Stimulated activated CD8-positive, alpha-beta memory T cell treated with anti-CD3 and anti-CD28 coated beads, Interleukin-2, amount 100 ng/mL, for 1 hour (primary cell): ENCODE results near the gene CRY1.
"Not testable (repeated sequence)": the region's sequence is repeated elsewhere in the genome, so short reads cannot be mapped to it uniquely, and the experiment has no call there.

Source experiments
- DNase-seq, 2 donors: peaks; one replicate each; pipeline ENCODE4 v3.0.0-alpha.2; 2020; ENCODE audit warnings: low read depth in 2 of 2

CRY1 gene

GRCh38 chr12:107002665-107003064 is 90.7 kb downstream of the CRY1 start:
- DNase-seq: not testable (repeated sequence)

- DNase-seq: no peak
Observed at GRCh38 chr12:106999446-106999845, 93.9 kb downstream of the CRY1 start.

GRCh38 chr12:106997916-106998315 is 95.4 kb downstream of the CRY1 start:
- DNase-seq: no peak

GRCh38 chr12:106996102-106996501 is 97.2 kb downstream of the CRY1 start:
- DNase-seq: not testable (repeated sequence)

- DNase-seq: no peak
Observed at GRCh38 chr12:106994579-106995220, 98.6 kb downstream of the CRY1 start.

- DNase-seq: no peak
Observed at GRCh38 chr12:106987846-106988245, 105.5 kb downstream of the CRY1 start.

- peak; percentile 53 to 65 for DNase-seq
Observed at GRCh38 chr12:106986625-106987389, 106.5 kb downstream of the CRY1 start, which contains the start of gene MTERF2. Gene MTERF2 (minus strand): TSS chr12:106987146. CDS start chr12:106978714, 8,432 bp downstream.

- no peak for DNase-seq
Observed at GRCh38 chr12:106986135-106986534, 107.2 kb downstream of the CRY1 start.

- DNase-seq: no peak
Observed at GRCh38 chr12:106985479-106985878, 107.9 kb downstream of the CRY1 start.

- no peak for DNase-seq
Observed at GRCh38 chr12:106984588-106985137, 108.7 kb downstream of the CRY1 start.

GRCh38 chr12:106982229-106982628 is 111.1 kb downstream of the CRY1 start:
- no peak for DNase-seq

- no peak for DNase-seq
Observed at GRCh38 chr12:106981788-106982187, 111.6 kb downstream of the CRY1 start.

- DNase-seq: no peak
Observed at GRCh38 chr12:106980944-106981343, 112.4 kb downstream of the CRY1 start.

- no peak for DNase-seq
Observed at GRCh38 chr12:106978035-106978800, 115.1 kb downstream of the CRY1 start.

GRCh38 chr12:106976668-106977067 is 116.7 kb downstream of the CRY1 start:
- DNase-seq: no peak

- no peak for DNase-seq
Observed at GRCh38 chr12:106975993-106976658, 117.2 kb downstream of the CRY1 start.

- DNase-seq: no peak
Observed at GRCh38 chr12:106975098-106975497, 118.3 kb downstream of the CRY1 start.

- DNase-seq: no peak
Observed at GRCh38 chr12:106974511-106974910, 118.8 kb downstream of the CRY1 start.

GRCh38 chr12:106973545-106973944 is 119.8 kb downstream of the CRY1 start:
- DNase-seq: no peak

- DNase-seq: no peak
Observed at GRCh38 chr12:106971065-106971464, 122.3 kb downstream of the CRY1 start.

- no peak for DNase-seq
Observed at GRCh38 chr12:106964526-106964925, 128.8 kb downstream of the CRY1 start.

- no peak for DNase-seq
Observed at GRCh38 chr12:106962286-106962685, 131.1 kb downstream of the CRY1 start.
